GM23248 (cell line): ENCODE data around the gene ELMO1. TPM values are rescaled to one million over a fixed set of nuclear protein-coding genes. Genes with fewer than 3 reads are reported as not detected.

Experiments
- DNase-seq: peaks from one replicate; pipeline ENCODE4 v3.0.0-alpha.2; 2015
- H2AFZ ChIP-seq: fragments of 200-600 bp; sonication (generic); 2 replicates; pipeline ENCODE4 v1.6.1; 2016; ENCODE audit warnings: antibody characterized with exemption
- H3F3A ChIP-seq: fragments of 200-600 bp; sonication (generic); 2 replicates; pipeline ENCODE4 v1.6.1; 2016; ENCODE audit warnings: mild to moderate bottlenecking, antibody characterized with exemption, mixed run types; ENCODE audit not compliant: insufficient read depth
- H3K27ac ChIP-seq: fragments of 200-600 bp; sonication (generic); 2 replicates; pipeline ENCODE4 v1.5.1; 2016; ENCODE audit warnings: mild to moderate bottlenecking
- H3K27me3 ChIP-seq: fragments of 200-600 bp; sonication (generic); replicated peaks from 2 replicates; pipeline ENCODE4 v1.6.1; 2016; ENCODE audit warnings: mild to moderate bottlenecking; ENCODE audit not compliant: insufficient read depth
- H3K36me3 ChIP-seq: fragments of 200-600 bp; sonication (generic); 2 replicates; pipeline ENCODE4 v1.6.1; 2016; ENCODE audit warnings: low read depth, mild to moderate bottlenecking
- H3K4me1 ChIP-seq: fragments of 200-600 bp; sonication (generic); 2 replicates; pipeline ENCODE4 v1.6.1; 2016; ENCODE audit warnings: mild to moderate bottlenecking; ENCODE audit not compliant: insufficient read depth
- H3K4me2 ChIP-seq: fragments of 200-600 bp; sonication (generic); one replicate; pipeline ENCODE4 v1.6.1; 2016; ENCODE audit warnings: mild to moderate bottlenecking; ENCODE audit not compliant: unreplicated experiment
- H3K4me3 ChIP-seq: fragments of 200-600 bp; sonication (generic); 2 replicates; pipeline ENCODE4 v1.5.1; 2016; ENCODE audit warnings: mild to moderate bottlenecking
- H3K79me2 ChIP-seq: fragments of 200-600 bp; sonication (generic); 2 replicates; pipeline ENCODE4 v1.6.1; 2016; ENCODE audit warnings: mild to moderate bottlenecking; ENCODE audit not compliant: insufficient read depth
- H3K9ac ChIP-seq: fragments of 200-600 bp; sonication (generic); 2 replicates; pipeline ENCODE4 v1.6.1; 2016; ENCODE audit warnings: mild to moderate bottlenecking
- H3K9me2 ChIP-seq: fragments of 200-600 bp; sonication (generic); 2 replicates; pipeline ENCODE4 v1.6.1; 2016; ENCODE audit warnings: mixed run types, mild to moderate bottlenecking, moderate library complexity; ENCODE audit not compliant: insufficient read depth
- H3K9me3 ChIP-seq: fragments of 200-600 bp; sonication (generic); one replicate; pipeline ENCODE4 v1.6.1; 2017; ENCODE audit warnings: low read depth
- H4K20me1 ChIP-seq: fragments of 200-600 bp; sonication (generic); 2 replicates; pipeline ENCODE4 v1.6.0; 2016; ENCODE audit not compliant: insufficient read depth
- EZH2 ChIP-seq: fragments of 200-600 bp; sonication (generic); IDR thresholded peaks from 2 replicates; pipeline ENCODE4 v1.6.1; 2018; ENCODE audit warnings: antibody characterized with exemption, mild to moderate bottlenecking; ENCODE audit not compliant: insufficient read depth, poor library complexity, severe bottlenecking
- EZH2phosphoT487 ChIP-seq: fragments of 200-600 bp; sonication (generic); IDR thresholded peaks from 2 replicates; pipeline ENCODE4 v1.6.1; 2018; ENCODE audit warnings: antibody characterized with exemption, moderate library complexity, mild to moderate bottlenecking, low read depth; ENCODE audit not compliant: insufficient read depth
- WGBS, 2 experiments: methylation state at CpG; one replicate each; pipeline ENCODE4 v1.1.6; 2015 to 2017; ENCODE audit warnings: low lambda C conversion rate in 2 of 2, low coverage in 1 of 2; ENCODE audit errors: missing lambda C conversion rate in 2 of 2; 5-methylcytosine and 5-hydroxymethylcytosine counted together
- in situ Hi-C: fragments of 300-500 bp; cut with MboI; formaldehyde crosslinking; loops from 2 replicates; pipeline ENCODE4 v1.15.0; 2020
- polyA plus RNA-seq: library from polyadenylated mRNA; unstranded; fragments of >200 nt; fragmentation: Nextera tagmentation; extraction: Ambion mirVana; gene quantifications from 2 replicates; pipeline ENCODE4 v1.2.1, GENCODE V29; 2016
- total RNA-seq: library from RNA; depleted of rRNA; stranded (reverse); fragments of >200 nt; shearing (Covaris generic); gene quantifications from 2 replicates; pipeline ENCODE4 v1.2.3, GENCODE V29; 2014

The ELMO1 gene
- total and polyA plus RNA-seq, 2 experiments from 2014 or later: not detected

DNA sequence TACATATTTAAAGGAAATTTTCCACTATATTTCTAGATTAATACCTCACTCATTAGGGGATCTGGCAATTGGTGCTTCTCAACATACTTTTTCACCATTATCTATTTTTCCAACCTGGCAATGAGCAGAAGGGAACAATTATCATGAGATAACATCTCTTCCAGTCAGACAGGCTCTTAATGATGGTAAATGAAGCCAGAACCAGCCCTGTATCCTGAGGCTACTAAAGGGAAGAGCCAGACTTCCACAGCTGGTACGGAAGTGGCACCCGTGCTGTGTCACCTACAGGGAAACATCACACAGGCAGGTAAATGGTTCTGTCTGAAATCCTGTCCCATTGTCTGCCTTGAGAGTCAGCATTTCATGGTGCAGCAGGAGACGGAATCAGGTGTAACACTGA lies 75.9 kb downstream of the ELMO1 start:
- in situ Hi-C loops: no loop called here
- 38 to 65% methylated on average over 3 of the region's 3 CpGs for WGBS, 2 experiments

DNA sequence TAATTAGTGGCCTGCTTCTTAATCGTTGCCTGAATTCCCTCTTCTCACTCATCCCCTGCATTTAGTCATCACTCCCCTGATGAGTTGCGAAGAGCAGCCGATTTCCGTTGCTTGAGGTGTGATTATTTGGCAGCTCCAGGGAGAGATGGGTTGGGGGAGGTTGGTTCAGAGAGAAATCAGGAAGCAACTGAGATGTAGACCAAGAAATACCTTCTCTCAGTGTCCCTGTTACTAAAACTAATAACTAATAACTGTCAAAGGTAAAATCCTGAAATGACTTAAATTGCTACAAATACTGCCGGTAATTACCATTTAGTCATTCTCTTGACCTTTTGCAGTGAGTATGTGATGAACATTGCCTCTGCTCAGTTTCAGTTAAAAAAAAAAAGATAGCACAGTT lies 76.9 kb downstream of the ELMO1 start:
- Histone ChIP-seq H3F3A (no peaks in the 10 kb centered on the region), H3K79me2 (no peaks in the 10 kb centered on the region), H3K4me1 (no peaks in the 10 kb centered on the region), H2AFZ (no peak overlapping the region), H3K27ac (no peak overlapping the region), H3K9me2 (no peaks in the 10 kb centered on the region), H3K9me3 (no peaks in the 10 kb centered on the region), H3K27me3 (no peaks in the 10 kb centered on the region), H3K36me3 (no peaks in the 10 kb centered on the region), H3K9ac (no peak overlapping the region), H4K20me1 (no peaks in the 10 kb centered on the region), H3K4me3 (no peak overlapping the region), H3K4me2 (no peak overlapping the region)
- no peak for DNase-seq
- TF ChIP-seq EZH2 (no peak), EZH2phosphoT487 (no peak)
- WGBS, 2 experiments: 60 to 72% methylated on average over 5 of the region's 5 CpGs
- in situ Hi-C loops: no loop called here

More for the DNA sequence above, 75.9 kb downstream of the ELMO1 start:
- Histone ChIP-seq H3K4me1 (no peaks in the 10 kb centered on the region), H3K9me3 (no peaks in the 10 kb centered on the region), H3K9me2 (no peaks in the 10 kb centered on the region), H4K20me1 (no peaks in the 10 kb centered on the region), H3K36me3 (no peaks in the 10 kb centered on the region), H2AFZ (no peak overlapping the region), H3F3A (no peaks in the 10 kb centered on the region), H3K4me3 (no peak overlapping the region), H3K27me3 (no peaks in the 10 kb centered on the region), H3K9ac (no peak overlapping the region), H3K27ac (no peak overlapping the region), H3K4me2 (no peak overlapping the region), H3K79me2 (no peaks in the 10 kb centered on the region)
- no peak for DNase-seq
- TF ChIP-seq EZH2 (no peak), EZH2phosphoT487 (no peak)

DNA sequence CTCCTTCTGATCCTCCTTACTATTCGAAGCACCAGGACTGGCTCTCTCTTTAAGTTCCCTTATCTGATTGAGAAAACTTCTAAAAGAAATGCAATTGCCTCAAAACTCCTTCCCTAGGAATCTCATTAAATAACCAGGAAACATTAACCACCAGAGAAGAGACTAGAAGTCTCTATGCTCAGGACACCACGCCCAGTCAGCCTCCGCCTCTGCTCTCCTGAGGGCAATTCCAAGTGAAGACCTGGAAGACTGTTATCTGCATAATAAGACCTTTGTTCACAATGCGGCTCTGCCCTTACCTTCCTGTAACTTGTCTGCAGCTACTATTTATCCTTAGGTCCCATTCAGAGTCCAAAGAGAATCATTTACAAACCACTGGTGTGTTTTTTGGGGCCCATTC lies 78.8 kb downstream of the ELMO1 start:
- Histone ChIP-seq H3F3A (no peaks in the 10 kb centered on the region), H3K4me2 (no peak overlapping the region), H3K27ac (no peak overlapping the region), H2AFZ (no peak overlapping the region), H3K9me3 (no peaks in the 10 kb centered on the region), H3K4me1 (no peaks in the 10 kb centered on the region), H3K79me2 (no peaks in the 10 kb centered on the region), H3K9ac (no peak overlapping the region), H3K27me3 (no peaks in the 10 kb centered on the region), H3K9me2 (no peaks in the 10 kb centered on the region), H3K36me3 (no peaks in the 10 kb centered on the region), H4K20me1 (no peaks in the 10 kb centered on the region), H3K4me3 (no peak overlapping the region)
- DNase-seq: no peak
- WGBS, 2 experiments: 37 to 45% methylated on average over 4 of the region's 4 CpGs
- in situ Hi-C loops: no loop called here
- no peak for TF ChIP-seq EZH2phosphoT487
- no peak for TF ChIP-seq EZH2

DNA sequence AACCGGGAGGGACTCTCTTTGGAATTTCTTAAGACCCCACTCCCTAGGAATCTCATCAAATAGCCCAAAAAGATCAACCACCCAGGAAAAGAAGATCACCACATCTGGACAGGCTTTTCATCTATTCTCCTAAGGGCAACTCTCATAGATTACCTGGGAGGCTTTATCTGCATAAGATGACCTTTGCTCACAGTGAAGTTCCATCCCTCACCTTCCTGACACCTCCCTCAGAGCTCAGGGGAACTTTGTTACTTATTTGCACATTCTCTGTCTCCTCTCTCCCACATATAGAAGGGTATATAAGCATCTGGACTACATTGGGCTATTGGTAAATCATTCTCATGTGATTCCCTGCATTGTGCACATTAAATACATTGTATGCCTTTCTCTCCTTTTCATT lies 80.1 kb downstream of the ELMO1 start:
- no peak overlapping the region for H2AFZ ChIP-seq
- WGBS, 2 experiments: 13 to 47% methylated on average over 1 of the region's 1 CpG
- in situ Hi-C loops: no loop called here

DNA sequence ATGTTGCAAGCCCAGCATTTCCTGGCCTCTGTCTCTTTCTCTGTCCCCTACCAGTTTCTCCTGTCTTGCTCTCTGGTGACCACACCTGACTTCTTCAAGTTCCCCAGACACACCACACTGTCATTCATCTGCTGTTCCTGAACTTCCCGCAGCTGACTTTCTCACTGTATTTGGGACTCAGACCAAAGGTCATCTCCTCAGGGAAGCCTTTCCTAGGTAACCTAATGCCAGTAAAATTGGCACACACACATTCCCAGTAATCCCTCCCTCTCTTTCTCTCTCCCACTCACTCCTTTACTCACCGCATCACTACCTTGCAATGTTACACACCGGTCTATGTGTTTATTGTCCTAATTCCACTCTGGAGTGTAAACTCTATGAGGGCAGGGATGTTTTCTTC lies 81.7 kb downstream of the ELMO1 start:
- Histone ChIP-seq H4K20me1 (no peaks in the 10 kb centered on the region), H3K4me1 (no peaks in the 10 kb centered on the region), H3K27me3 (no peaks in the 10 kb centered on the region), H3K79me2 (no peaks in the 10 kb centered on the region), H3K9me3 (no peaks in the 10 kb centered on the region), H3K36me3 (no peaks in the 10 kb centered on the region), H3K4me2 (no peak overlapping the region), H3F3A (no peaks in the 10 kb centered on the region), H3K4me3 (no peak overlapping the region), H3K9ac (no peak overlapping the region), H3K27ac (no peak overlapping the region), H2AFZ (no peak overlapping the region), H3K9me2 (no peaks in the 10 kb centered on the region)
- TF ChIP-seq EZH2phosphoT487 (no peak), EZH2 (no peak)
- no peak for DNase-seq
- in situ Hi-C loops: no loop called here
- 60 to 68% methylated on average over 3 of the region's 3 CpGs for WGBS, 2 experiments

More for the DNA sequence above, 80.1 kb downstream of the ELMO1 start:
- no peaks in the 10 kb centered on the region for H3K9me2 ChIP-seq
- TF ChIP-seq EZH2phosphoT487 (no peak), EZH2 (no peak)
- no peak overlapping the region for H3K9ac ChIP-seq
- no peaks in the 10 kb centered on the region for H4K20me1 ChIP-seq
- no peak overlapping the region for H3K4me2 ChIP-seq
- no peak overlapping the region for H3K27ac ChIP-seq
- no peaks in the 10 kb centered on the region for H3K36me3 ChIP-seq
- H3K4me3 ChIP-seq: no peak overlapping the region
- no peaks in the 10 kb centered on the region for H3K27me3 ChIP-seq
- H3K9me3 ChIP-seq: no peaks in the 10 kb centered on the region
- no peaks in the 10 kb centered on the region for H3K79me2 ChIP-seq
- no peaks in the 10 kb centered on the region for H3F3A ChIP-seq
- no peak for DNase-seq
- no peaks in the 10 kb centered on the region for H3K4me1 ChIP-seq
